Measurements from ENCODE around the gene SPANXA1.

GRCh38 chrX:141619336-141619735, 34.8 kb upstream of the SPANXA1 start:
- no peak for TF ChIP-seq EZH2phosphoT487 (IDR thresholded peaks at IDR 0.05; ENCODE audit: borderline replicate concordance)
- TF ChIP-seq CTCF (conservative IDR thresholded peaks at IDR 0.05; ENCODE audit: low read length): no peak

Data from Loucy (cell line).